Neural cell (in vitro differentiated cells): ENCODE results near the gene RNF212. TPM values are rescaled to one million over a fixed set of nuclear protein-coding genes. Genes with fewer than 3 reads are reported as not detected.

ENCODE experiments used
- H2AFZ ChIP-seq: fragments of 200-600, 300-800 bp; sonication (generic), shearing (Covaris generic); 2 replicates; pipeline ENCODE4 v1.6.0; 2014; ENCODE audit warnings: low read depth, mild to moderate bottlenecking, antibody characterized with exemption, low read length, moderate library complexity
- H3F3A ChIP-seq: fragments of 200-600 bp; shearing (Covaris generic); 2 replicates; pipeline ENCODE4 v1.6.1; 2016; ENCODE audit warnings: mild to moderate bottlenecking, moderate library complexity, mixed read lengths, antibody characterized with exemption, low read length; ENCODE audit not compliant: insufficient read depth, poor library complexity, severe bottlenecking
- H3K27ac ChIP-seq: fragments of 200-600, 300-800 bp; sonication (generic), shearing (Covaris generic); 2 replicates; pipeline ENCODE4 v1.5.1; 2014; ENCODE audit warnings: mild to moderate bottlenecking, low read length, moderate library complexity
- H3K27me3 ChIP-seq: fragments of 300-800, 200-600 bp; sonication (generic), shearing (Covaris generic); 2 replicates; pipeline ENCODE4 v1.6.0; 2014; ENCODE audit warnings: mild to moderate bottlenecking, low read depth, low read length, moderate library complexity; ENCODE audit not compliant: insufficient read depth
- H3K36me3 ChIP-seq: fragments of 300-800, 200-600 bp; sonication (generic), shearing (Covaris generic); 2 replicates; pipeline ENCODE4 v1.5.1; 2014; ENCODE audit warnings: mild to moderate bottlenecking, antibody characterized with exemption, low read length, moderate library complexity; ENCODE audit not compliant: insufficient read depth
- H3K4me2 ChIP-seq: fragments of 300-800, 200-600 bp; sonication (generic), shearing (Covaris generic); 2 replicates; pipeline ENCODE4 v1.6.0; 2014; ENCODE audit warnings: mild to moderate bottlenecking, low read length
- H3K4me3 ChIP-seq: fragments of 300-800, 200-600 bp; sonication (generic), shearing (Covaris generic); 2 replicates; pipeline ENCODE4 v1.5.1; 2014; ENCODE audit warnings: mild to moderate bottlenecking, low read length, moderate library complexity
- H3K79me2 ChIP-seq: fragments of 200-600 bp; shearing (Covaris generic); replicated peaks from 2 replicates; pipeline ENCODE4 v1.6.0; 2014; ENCODE audit warnings: mild to moderate bottlenecking, low read length, moderate library complexity; ENCODE audit not compliant: insufficient read depth
- H3K9ac ChIP-seq: fragments of 300-800, 200-600 bp; sonication (generic), shearing (Covaris generic); 2 replicates; pipeline ENCODE4 v1.6.1; 2016; ENCODE audit warnings: mild to moderate bottlenecking, low read length, mixed read lengths
- H3K9me2 ChIP-seq: fragments of 200-600 bp; shearing (Covaris generic); 2 replicates; pipeline ENCODE4 v1.6.1; 2016; ENCODE audit warnings: mild to moderate bottlenecking, low read length, mixed read lengths; ENCODE audit not compliant: insufficient read depth
- H3K9me3 ChIP-seq: fragments of 200-600, 300-800 bp; sonication (generic), shearing (Covaris generic); 2 replicates; pipeline ENCODE4 v1.6.1; 2016; ENCODE audit warnings: mild to moderate bottlenecking, mixed run types, low read length, moderate library complexity, mixed read lengths
- H4K20me1 ChIP-seq: fragments of 200-600 bp; shearing (Covaris generic); 2 replicates; pipeline ENCODE4 v1.6.1; 2016; ENCODE audit warnings: mild to moderate bottlenecking, mixed run types; ENCODE audit not compliant: insufficient read depth
- EP300 ChIP-seq: fragments of 450-650 bp; conservative IDR thresholded peaks from 2 replicates; pipeline ENCODE4 v1.6.1; 2014; ENCODE audit warnings: antibody characterized with exemption, mild to moderate bottlenecking, moderate library complexity; ENCODE audit not compliant: poor library complexity, severe bottlenecking
- EZH2 ChIP-seq: fragments of 200-600, 300-800 bp; shearing (Covaris generic), sonication (generic); IDR thresholded peaks from 2 replicates; pipeline ENCODE4 v1.6.1; 2014; ENCODE audit warnings: antibody characterized with exemption, low read length, borderline replicate concordance, mild to moderate bottlenecking; ENCODE audit not compliant: insufficient read depth, poor library complexity, severe bottlenecking
- MXI1 ChIP-seq: fragments of 450-650 bp; conservative IDR thresholded peaks from 2 replicates; pipeline ENCODE4 v1.6.1; 2014; ENCODE audit warnings: antibody characterized with exemption, mild to moderate bottlenecking; ENCODE audit not compliant: poor library complexity, severe bottlenecking
- POLR2AphosphoS5 ChIP-seq: IDR thresholded peaks from 2 replicates; pipeline ENCODE4 v1.6.1; 2012
- RAD21 ChIP-seq: fragments of 450-650 bp; conservative IDR thresholded peaks from 2 replicates; pipeline ENCODE4 v1.6.1; 2014; ENCODE audit warnings: antibody characterized with exemption, mild to moderate bottlenecking, moderate library complexity
- REST ChIP-seq: IDR thresholded peaks from 2 replicates; pipeline ENCODE4 v1.6.1; 2012; ENCODE audit warnings: borderline replicate concordance
- SMC3 ChIP-seq: fragments of 450-650 bp; conservative IDR thresholded peaks from 2 replicates; pipeline ENCODE4 v1.6.1; 2014; ENCODE audit warnings: antibody characterized with exemption, mild to moderate bottlenecking, moderate library complexity; ENCODE audit not compliant: poor library complexity
- TAF1 ChIP-seq: IDR thresholded peaks from 2 replicates; pipeline ENCODE4 v1.6.1; 2012; ENCODE audit warnings: low read depth
- polyA plus RNA-seq: library from polyadenylated mRNA; depleted of rRNA; stranded (reverse); fragments of >200 nt; gene quantifications from 2 replicates; pipeline ENCODE4 v1.2.3, GENCODE V29; 2014
- TF ChIP-seq, protein P1 (sequence below): fragments of 450-650 bp; IDR thresholded peaks from 2 replicates; pipeline ENCODE4 v1.5.1; 2014; ENCODE audit warnings: antibody characterized with exemption, mild to moderate bottlenecking, moderate library complexity; ENCODE audit not compliant: poor library complexity, severe bottlenecking

Gene RNF212
- polyA plus RNA-seq, 1 donor from 2014 or later, result 1.5 TPM

DNA sequence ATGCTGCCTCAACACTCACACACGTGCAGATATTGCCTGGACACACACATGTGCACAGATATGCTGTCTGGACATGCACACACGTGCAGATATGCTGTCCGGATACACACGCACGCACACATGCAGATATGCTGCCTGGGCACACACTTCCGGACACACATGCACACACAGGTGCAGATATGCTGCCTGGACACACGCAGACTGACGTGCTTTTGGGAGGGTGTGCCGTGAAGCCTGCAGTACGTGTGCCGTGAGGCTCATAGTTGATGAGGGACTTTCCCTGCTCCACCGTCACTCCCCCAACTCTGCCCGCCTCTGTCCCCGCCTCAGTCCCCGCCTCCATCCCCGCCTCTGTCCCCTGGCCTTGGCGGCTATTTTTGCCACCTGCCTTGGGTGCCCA lies 87.2 kb downstream of the RNF212 start:
- no peak overlapping the region for H3K4me3 ChIP-seq
- H2AFZ ChIP-seq, result no peak overlapping the region
- H3K4me2 ChIP-seq, result no peak overlapping the region
- no peaks in the 10 kb centered on the region for H4K20me1 ChIP-seq
- TF ChIP-seq MXI1 (no peak), TAF1 (no peak), REST (no peak), POLR2AphosphoS5 (no peak)
- H3K27me3 ChIP-seq, result no peaks in the 10 kb centered on the region
- H3K36me3 ChIP-seq, result no peaks in the 10 kb centered on the region
- H3K9me3 ChIP-seq, result no peaks in the 10 kb centered on the region
- no peaks in the 10 kb centered on the region for H3F3A ChIP-seq
- H3K27ac ChIP-seq, result no peak overlapping the region
- no peaks in the 10 kb centered on the region for H3K79me2 ChIP-seq
- no peaks in the 10 kb centered on the region for H3K9me2 ChIP-seq
- no peak overlapping the region for H3K9ac ChIP-seq

- Histone ChIP-seq H3K4me3 (no peak overlapping the region), H4K20me1 (no peaks in the 10 kb centered on the region), H3K9me3 (no peaks in the 10 kb centered on the region), H3K9me2 (no peaks in the 10 kb centered on the region), H3K36me3 (no peaks in the 10 kb centered on the region), H3F3A (no peaks in the 10 kb centered on the region), H3K79me2 (no peaks in the 10 kb centered on the region), H3K27ac (no peak overlapping the region), H3K4me2 (no peak overlapping the region), H2AFZ (no peak overlapping the region), H3K27me3 (no peaks in the 10 kb centered on the region), H3K9ac (no peak overlapping the region)
- TF ChIP-seq REST (no peak), TAF1 (no peak), SMC3 (no peak), POLR2AphosphoS5 (no peak), RAD21 (no peak), MXI1 (no peak), EZH2 (no peak), EP300 (no peak)
- TF ChIP-seq, protein P1, sequence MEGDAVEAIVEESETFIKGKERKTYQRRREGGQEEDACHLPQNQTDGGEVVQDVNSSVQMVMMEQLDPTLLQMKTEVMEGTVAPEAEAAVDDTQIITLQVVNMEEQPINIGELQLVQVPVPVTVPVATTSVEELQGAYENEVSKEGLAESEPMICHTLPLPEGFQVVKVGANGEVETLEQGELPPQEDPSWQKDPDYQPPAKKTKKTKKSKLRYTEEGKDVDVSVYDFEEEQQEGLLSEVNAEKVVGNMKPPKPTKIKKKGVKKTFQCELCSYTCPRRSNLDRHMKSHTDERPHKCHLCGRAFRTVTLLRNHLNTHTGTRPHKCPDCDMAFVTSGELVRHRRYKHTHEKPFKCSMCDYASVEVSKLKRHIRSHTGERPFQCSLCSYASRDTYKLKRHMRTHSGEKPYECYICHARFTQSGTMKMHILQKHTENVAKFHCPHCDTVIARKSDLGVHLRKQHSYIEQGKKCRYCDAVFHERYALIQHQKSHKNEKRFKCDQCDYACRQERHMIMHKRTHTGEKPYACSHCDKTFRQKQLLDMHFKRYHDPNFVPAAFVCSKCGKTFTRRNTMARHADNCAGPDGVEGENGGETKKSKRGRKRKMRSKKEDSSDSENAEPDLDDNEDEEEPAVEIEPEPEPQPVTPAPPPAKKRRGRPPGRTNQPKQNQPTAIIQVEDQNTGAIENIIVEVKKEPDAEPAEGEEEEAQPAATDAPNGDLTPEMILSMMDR, result no peak
These were observed 88.3 kb downstream of the RNF212 start for GRCh38 chr4:1024882-1025545.
